Ammon's horn (tissue), 1 donor: ENCODE measurements around the gene NT5C2.
"Not testable (repeated sequence)": the region's sequence is repeated elsewhere in the genome, so short reads cannot be mapped to it uniquely, and the experiment has no call there.

Experiments
- DNase-seq: peaks from one replicate; pipeline ENCODE4 v3.0.0-alpha.2; 2016; ENCODE audit warnings: low spot score

NT5C2 gene

GRCh38 chr10:103202319-103202718 lies 9.2 kb upstream of the NT5C2 start:
- DNase-seq, result no peak

GRCh38 chr10:103199488-103199887 lies 6.4 kb upstream of the NT5C2 start:
- no peak for DNase-seq

GRCh38 chr10:103198648-103199047 lies 5.6 kb upstream of the NT5C2 start:
- no peak for DNase-seq

GRCh38 chr10:103197903-103198302 lies 4.8 kb upstream of the NT5C2 start:
- no peak for DNase-seq

- peak; percentile 66 for DNase-seq
Observed at GRCh38 chr10:103197174-103197573, 4.1 kb upstream of the NT5C2 start.

- DNase-seq, result no peak
Observed at GRCh38 chr10:103196516-103196915, 3.4 kb upstream of the NT5C2 start.

- DNase-seq, result no peak
Observed at GRCh38 chr10:103193820-103194529, 903 bp upstream of the NT5C2 start.

GRCh38 chr10:103192451-103193106 lies 493 bp downstream of the NT5C2 start:
- DNase-seq, result peak; percentile 72

GRCh38 chr10:103192089-103192450 lies 1.0 kb downstream of the NT5C2 start:
- peak; percentile 32 for DNase-seq

- DNase-seq, result not testable (repeated sequence)
Observed at GRCh38 chr10:103191198-103191597, 1.9 kb downstream of the NT5C2 start.

GRCh38 chr10:103188853-103189252 lies 4.2 kb downstream of the NT5C2 start:
- peak; percentile 34 for DNase-seq

- DNase-seq, result no peak
Observed at GRCh38 chr10:103186128-103186527, 6.9 kb downstream of the NT5C2 start.

- DNase-seq, result no peak
Observed at GRCh38 chr10:103184615-103185014, 8.5 kb downstream of the NT5C2 start.

- not testable (repeated sequence) for DNase-seq
Observed at GRCh38 chr10:103183991-103184451, 9.1 kb downstream of the NT5C2 start.

GRCh38 chr10:103181244-103181643 lies 11.8 kb downstream of the NT5C2 start:
- DNase-seq, result no peak

GRCh38 chr10:103180491-103180890 lies 12.6 kb downstream of the NT5C2 start:
- no peak for DNase-seq

GRCh38 chr10:103177123-103177522 lies 15.9 kb downstream of the NT5C2 start:
- DNase-seq, result no peak

GRCh38 chr10:103175580-103176285 lies 17.3 kb downstream of the NT5C2 start:
- no peak for DNase-seq

- not testable (repeated sequence) for DNase-seq
Observed at GRCh38 chr10:103174324-103174723, 18.7 kb downstream of the NT5C2 start.

GRCh38 chr10:103171278-103171677 lies 21.8 kb downstream of the NT5C2 start:
- no peak for DNase-seq

GRCh38 chr10:103168438-103168837 lies 24.6 kb downstream of the NT5C2 start:
- no peak for DNase-seq

- not testable (repeated sequence) for DNase-seq
Observed at GRCh38 chr10:103167554-103167953, 25.5 kb downstream of the NT5C2 start.

GRCh38 chr10:103166523-103166922 lies 26.5 kb downstream of the NT5C2 start:
- no peak for DNase-seq
